Endothelial cell of umbilical vein (primary cell): ENCODE results near the gene PTPRK. TPM values are rescaled to one million over a fixed set of nuclear protein-coding genes. Genes with fewer than 3 reads are reported as not detected.

Experiments used
- BruUV-seq: library from RNA; stranded (reverse); fragments of 400-500 nt; replicated peaks from 2 replicates; lab custom pipeline; 2021; lab: Mats Ljungman, UMichigan
- CTCF ChIA-PET: fragments of 300-600, 350-600 bp; sonication (Branson Sonifier 250); formaldehyde crosslinking; loops from one replicate; lab custom pipeline; 2021; ENCODE audit warnings: antibody characterized with exemption, inconsistent platforms; lab: Charles Lee
- POLR2A ChIA-PET: fragments of 300-600, 350-600 bp; sonication (Branson Sonifier 250); formaldehyde crosslinking; loops from one replicate; lab custom pipeline; 2021; ENCODE audit warnings: antibody characterized with exemption, inconsistent platforms; lab: Charles Lee
- DNase-seq: peaks from one replicate; pipeline ENCODE4 v3.0.0-alpha.2; 2011; ENCODE audit warnings: low read depth, low spot score
- FAIRE-seq: peaks from 2 replicates; lab custom pipeline; 2011; peaks lifted over from hg19 to GRCh38; lab: Jason Lieb, UNC
- H2AFZ ChIP-seq: 2 replicates; pipeline ENCODE4 v1.6.0; 2012; ENCODE audit warnings: low read depth, low read length, control low read depth, inconsistent platforms
- H3K27ac ChIP-seq: 2 replicates; pipeline ENCODE4 v1.5.1; 2011; ENCODE audit warnings: low read depth, mild to moderate bottlenecking, control low read depth, low read length, moderate library complexity; ENCODE audit not compliant: insufficient read depth
- H3K27me3 ChIP-seq, 2 experiments: 2 replicates each; pipeline versions ENCODE4 v1.6.0 to v1.6.1; 2011; ENCODE audit warnings: low read length in 2 of 2, mixed read lengths in 1 of 2; ENCODE audit not compliant: control insufficient read depth in 2 of 2, insufficient read depth in 2 of 2
- H3K36me3 ChIP-seq, 2 experiments: 2 replicates in 1 of 2; 3 replicates in 1 of 2; pipeline ENCODE4 v1.5.1; 2011; ENCODE audit warnings: low read length in 2 of 2, mild to moderate bottlenecking in 1 of 2, moderate library complexity in 1 of 2; ENCODE audit not compliant: control insufficient read depth in 2 of 2, insufficient read depth in 2 of 2; ENCODE audit errors: extremely low read depth in 1 of 2
- H3K4me1 ChIP-seq: 3 replicates; pipeline ENCODE4 v1.5.1; 2011; ENCODE audit warnings: mild to moderate bottlenecking, low read length; ENCODE audit not compliant: control insufficient read depth, insufficient read depth; ENCODE audit errors: extremely low read depth
- H3K4me2 ChIP-seq: 2 replicates; pipeline ENCODE4 v1.6.1; 2011; ENCODE audit warnings: low read length, control low read depth, mixed read lengths; ENCODE audit not compliant: insufficient read depth
- H3K4me3 ChIP-seq, 3 experiments: fragments of 200-600 bp in 1 of 3; sonication (generic), shearing (Covaris generic) in 1 of 3; replicated peaks in 1 of 3; 2 replicates each; pipeline ENCODE4 v1.5.1; 2011 to 2016; ENCODE audit warnings: control low read depth in 3 of 3, low read length in 3 of 3, mild to moderate bottlenecking in 2 of 3, inconsistent platforms in 1 of 3, low read depth in 1 of 3, moderate library complexity in 1 of 3; ENCODE audit not compliant: insufficient read depth in 1 of 3
- H3K79me2 ChIP-seq: 2 replicates; pipeline ENCODE4 v1.6.0; 2012; ENCODE audit warnings: low read length, inconsistent platforms; ENCODE audit not compliant: control insufficient read depth, insufficient read depth
- H3K9ac ChIP-seq: replicated peaks from 2 replicates; pipeline ENCODE3; 2011; ENCODE audit warnings: low read length, control low read depth; ENCODE audit not compliant: insufficient read depth; ENCODE audit errors: extremely low read depth
- H3K9me1 ChIP-seq: replicated peaks from 3 replicates; pipeline ENCODE4 v1.6.0; 2011; ENCODE audit warnings: mild to moderate bottlenecking, low read length; ENCODE audit not compliant: control insufficient read depth, insufficient read depth; ENCODE audit errors: extremely low read depth
- H3K9me3 ChIP-seq: replicated peaks from 2 replicates; pipeline ENCODE4 v1.5.1; 2012; ENCODE audit warnings: low read length, inconsistent platforms; ENCODE audit not compliant: control insufficient read depth, insufficient read depth
- H4K20me1 ChIP-seq: replicated peaks from 2 replicates; pipeline ENCODE3; 2011; ENCODE audit warnings: mild to moderate bottlenecking, low read length; ENCODE audit not compliant: control insufficient read depth, insufficient read depth; ENCODE audit errors: extremely low read depth
- EZH2 ChIP-seq: IDR thresholded peaks from 2 replicates; pipeline ENCODE4 v1.6.1; 2012; ENCODE audit warnings: borderline replicate concordance, low read depth, mild to moderate bottlenecking, moderate library complexity, low read length, inconsistent platforms; ENCODE audit not compliant: severe bottlenecking
- FOS ChIP-seq: IDR thresholded peaks from 2 replicates; pipeline ENCODE4 v1.6.1; 2011; ENCODE audit warnings: mild to moderate bottlenecking, low read length, moderate library complexity, borderline replicate concordance; ENCODE audit not compliant: insufficient read depth
- GATA2 ChIP-seq: IDR thresholded peaks from 2 replicates; pipeline ENCODE4 v1.7.0; 2011; ENCODE audit warnings: low read depth, mild to moderate bottlenecking, moderate library complexity, mixed read lengths, low read length; ENCODE audit not compliant: insufficient read length, insufficient read depth
- JUN ChIP-seq: IDR thresholded peaks from 2 replicates; pipeline ENCODE4 v1.6.1; 2011; ENCODE audit warnings: borderline replicate concordance, low read depth; ENCODE audit not compliant: insufficient read length, insufficient read depth
- MYC ChIP-seq: IDR thresholded peaks from one replicate; pipeline ENCODE4 v1.6.1; 2011; ENCODE audit warnings: mild to moderate bottlenecking, low read depth, low read length
- POLR2A ChIP-seq: IDR thresholded peaks from 2 replicates; pipeline ENCODE4 v1.6.1; 2012; ENCODE audit warnings: low read depth, mild to moderate bottlenecking, control low read depth, low read length
- POLR2AphosphoS5 ChIP-seq: IDR thresholded peaks from 2 replicates; pipeline ENCODE4 v1.6.1; 2012; ENCODE audit warnings: low read depth, mild to moderate bottlenecking, control low read depth, low read length, moderate library complexity; ENCODE audit not compliant: insufficient read depth
- dilution Hi-C: fragments of 300-500 bp; cut with MboI; formaldehyde crosslinking; loops from one replicate; pipeline ENCODE4 v1.15.0; 2019; ENCODE audit warnings: low sequenced_read_pairs; ENCODE audit not compliant: extremely low pct_ligation_motif_present
- intact Hi-C: fragments of 100-400 bp; cut with micrococcal nuclease; formaldehyde crosslinking; loops from one replicate; pipeline ENCODE4 v1.10.0; 2022
- polyA plus RNA-seq, 4 experiments: library from polyadenylated mRNA; depleted of rRNA in 3 of 4; stranded (reverse) in 3 of 4; unstranded in 1 of 4; fragments of >200 nt; gene quantifications; 2 replicates each; pipeline versions ENCODE4 v1.2.1 to v1.2.3, GENCODE V29; 2011 to 2012; ENCODE audit warnings: missing spikeins in 1 of 4
- total RNA-seq: library from RNA; stranded (reverse); gene quantifications from 2 replicates; pipeline ENCODE4 v1.2.3, GENCODE V29; 2021
- TF ChIP-seq, protein P1 (sequence below), 2 donors: IDR thresholded peaks; 1 replicate in 1 of 2; 2 replicates in 1 of 2; pipeline ENCODE4 v1.5.1; 2011; ENCODE audit warnings: low read length in 2 of 2, mild to moderate bottlenecking in 2 of 2, moderate library complexity in 2 of 2, control low read depth in 1 of 2, inconsistent platforms in 1 of 2, low read depth in 1 of 2; ENCODE audit not compliant: insufficient read depth in 1 of 2; ENCODE audit errors: extremely low read depth in 1 of 2
- TF ChIP-seq, protein P2 (sequence below): IDR thresholded peaks from 2 replicates; pipeline ENCODE4 v1.6.1; 2011; ENCODE audit not compliant: insufficient read depth, insufficient read length

PTPRK gene
- total and polyA plus RNA-seq, 2 donors (not counting 3 experiments of a cell fraction or from before 2014, with no cell fraction given), result 15.2 to 74.0 TPM

DNA sequence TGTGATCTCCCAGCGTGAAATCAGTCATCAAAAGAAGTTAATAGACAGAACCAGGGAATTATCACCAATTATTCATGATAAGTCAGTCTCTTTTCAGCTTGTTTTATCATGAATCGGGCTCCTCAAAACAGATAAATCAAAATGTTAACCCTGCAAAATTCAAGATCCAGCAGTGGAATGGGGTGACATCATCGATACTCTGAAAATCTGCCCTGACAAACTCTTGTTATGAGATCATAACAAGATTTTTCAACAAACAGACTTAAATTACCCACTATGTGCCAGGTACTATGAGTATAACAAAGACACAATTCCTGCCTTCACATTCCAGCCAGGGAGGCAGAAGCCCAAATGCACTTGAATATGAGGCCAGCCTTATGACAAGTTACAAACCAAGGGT lies 64.4 kb downstream of the PTPRK start:
- intact Hi-C loops, result no loop called here
- BruUV-seq, result no TSS peak
- DNase-seq (no peak), FAIRE-seq (no peak)
- H3K9me1 ChIP-seq, result no peaks in the 10 kb centered on the region
- H3K79me2 ChIP-seq, result peaks cover 52% of the 10 kb centered on the region
- H3K4me2 ChIP-seq, result no peak overlapping the region
- no peaks in the 10 kb centered on the region for H3K36me3 ChIP-seq
- no peaks in the 10 kb centered on the region for H3K27me3 ChIP-seq
- CTCF ChIA-PET, result interaction anchor here (1.2 kb wide), 1 partner anchor 8 kb away, joined by 3 read pairs; no protein-coding TSS in a partner anchor
- no peaks in the 10 kb centered on the region for H3K4me1 ChIP-seq
- POLR2A ChIA-PET, result no interaction called here
- no peak for TF ChIP-seq FOS
- TF ChIP-seq EZH2, result no peak
- no peak for TF ChIP-seq GATA2
- H3K4me3 ChIP-seq, result no peak overlapping the region
- no peak overlapping the region for H2AFZ ChIP-seq
- no peak overlapping the region for H3K9ac ChIP-seq
- no peak overlapping the region for H3K27ac ChIP-seq
- H3K9me3 ChIP-seq, result no peaks in the 10 kb centered on the region
- dilution Hi-C loops, result no loop called here
- no peaks in the 10 kb centered on the region for H4K20me1 ChIP-seq

DNA sequence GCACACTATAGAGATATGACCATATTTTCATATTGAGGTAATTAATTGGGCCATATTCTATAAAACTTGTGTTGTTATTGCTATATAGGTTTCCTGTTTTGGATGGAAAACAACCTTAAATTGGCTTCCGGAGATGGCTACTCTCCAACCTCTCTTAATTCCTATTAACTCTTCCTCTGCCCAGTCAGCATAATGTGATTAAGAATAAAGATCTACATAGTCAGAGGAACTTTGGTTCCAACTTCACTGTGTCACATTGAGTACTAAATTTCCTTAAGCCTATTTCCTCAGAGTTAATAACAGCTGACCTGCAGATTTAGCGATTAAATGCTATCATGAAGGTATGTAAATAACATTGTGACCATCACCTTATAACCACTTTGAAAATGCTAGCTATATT lies 67.7 kb downstream of the PTPRK start:
- no TSS peak for BruUV-seq
- Histone ChIP-seq H3K27me3 (no peaks in the 10 kb centered on the region), H3K9me1 (no peaks in the 10 kb centered on the region), H3K27ac (no peak overlapping the region), H4K20me1 (no peaks in the 10 kb centered on the region), H3K9me3 (no peaks in the 10 kb centered on the region), H2AFZ (no peak overlapping the region), H3K36me3 (no peaks in the 10 kb centered on the region), H3K79me2 (peaks cover 41% of the 10 kb centered on the region), H3K4me1 (no peaks in the 10 kb centered on the region), H3K4me2 (no peak overlapping the region), H3K9ac (no peak overlapping the region), H3K4me3 (no peak overlapping the region)
- dilution Hi-C loops (no loop called here), intact Hi-C loops (loop anchor here (2.0 kb wide), 1 partner anchor 14 kb away; no protein-coding TSS in a partner anchor)
- POLR2A ChIA-PET, result no interaction called here
- CTCF ChIA-PET, result interaction anchor here (1.2 kb wide), 1 partner anchor 11 kb away, joined by 4 read pairs; no protein-coding TSS in a partner anchor
- TF ChIP-seq POLR2AphosphoS5 (no peak), JUN (no peak), FOS (no peak), POLR2A (no peak), EZH2 (no peak), GATA2 (no peak), MYC (no peak)
- TF ChIP-seq, protein P1, sequence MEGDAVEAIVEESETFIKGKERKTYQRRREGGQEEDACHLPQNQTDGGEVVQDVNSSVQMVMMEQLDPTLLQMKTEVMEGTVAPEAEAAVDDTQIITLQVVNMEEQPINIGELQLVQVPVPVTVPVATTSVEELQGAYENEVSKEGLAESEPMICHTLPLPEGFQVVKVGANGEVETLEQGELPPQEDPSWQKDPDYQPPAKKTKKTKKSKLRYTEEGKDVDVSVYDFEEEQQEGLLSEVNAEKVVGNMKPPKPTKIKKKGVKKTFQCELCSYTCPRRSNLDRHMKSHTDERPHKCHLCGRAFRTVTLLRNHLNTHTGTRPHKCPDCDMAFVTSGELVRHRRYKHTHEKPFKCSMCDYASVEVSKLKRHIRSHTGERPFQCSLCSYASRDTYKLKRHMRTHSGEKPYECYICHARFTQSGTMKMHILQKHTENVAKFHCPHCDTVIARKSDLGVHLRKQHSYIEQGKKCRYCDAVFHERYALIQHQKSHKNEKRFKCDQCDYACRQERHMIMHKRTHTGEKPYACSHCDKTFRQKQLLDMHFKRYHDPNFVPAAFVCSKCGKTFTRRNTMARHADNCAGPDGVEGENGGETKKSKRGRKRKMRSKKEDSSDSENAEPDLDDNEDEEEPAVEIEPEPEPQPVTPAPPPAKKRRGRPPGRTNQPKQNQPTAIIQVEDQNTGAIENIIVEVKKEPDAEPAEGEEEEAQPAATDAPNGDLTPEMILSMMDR (IDR thresholded peaks at IDR 0.05; ENCODE audit: extremely low read depth in 1 of 2, insufficient read depth in 1 of 2, low read depth in 1 of 2, low read length in 2 of 2), result no peak
- TF ChIP-seq, protein P2, sequence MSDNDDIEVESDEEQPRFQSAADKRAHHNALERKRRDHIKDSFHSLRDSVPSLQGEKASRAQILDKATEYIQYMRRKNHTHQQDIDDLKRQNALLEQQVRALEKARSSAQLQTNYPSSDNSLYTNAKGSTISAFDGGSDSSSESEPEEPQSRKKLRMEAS, result no peak
- DNase-seq, result no peak
- FAIRE-seq, result no peak
